Keratinocyte (primary cell): ENCODE results near the gene ANKRD55. TPM values are rescaled to one million over a fixed set of nuclear protein-coding genes. Genes with fewer than 3 reads are reported as not detected.

Source experiments
- DNase-seq: peaks from one replicate; pipeline ENCODE4 v3.0.0-alpha.2; 2011; ENCODE audit warnings: low read depth, missing footprints, low spot score
- FAIRE-seq: peaks from 2 replicates; lab custom pipeline; 2011; peaks lifted over from hg19 to GRCh38; lab: Jason Lieb, UNC
- H2AFZ ChIP-seq: 2 replicates; pipeline ENCODE4 v1.6.0; 2012; ENCODE audit warnings: low read length, control low read depth, inconsistent platforms; ENCODE audit not compliant: control insufficient read depth
- H3K27ac ChIP-seq: 2 replicates; pipeline ENCODE4 v1.5.1; 2011; ENCODE audit warnings: low read length; ENCODE audit not compliant: control insufficient read depth, insufficient read depth
- H3K27me3 ChIP-seq: 3 replicates; pipeline ENCODE4 v1.6.0; 2011; ENCODE audit warnings: low read length; ENCODE audit not compliant: control insufficient read depth, insufficient read depth; ENCODE audit errors: extremely low read depth
- H3K36me3 ChIP-seq, 2 experiments: 2 replicates in 1 of 2; 3 replicates in 1 of 2; pipeline ENCODE4 v1.5.1; 2011; ENCODE audit warnings: low read length in 2 of 2, mild to moderate bottlenecking in 1 of 2; ENCODE audit not compliant: control insufficient read depth in 2 of 2, insufficient read depth in 2 of 2; ENCODE audit errors: extremely low read depth in 1 of 2
- H3K4me1 ChIP-seq: 3 replicates; pipeline ENCODE4 v1.5.1; 2011; ENCODE audit warnings: low read length; ENCODE audit not compliant: control insufficient read depth, insufficient read depth; ENCODE audit errors: extremely low read depth
- H3K4me2 ChIP-seq: 3 replicates; pipeline ENCODE4 v1.6.0; 2011; ENCODE audit warnings: low read depth, low read length; ENCODE audit not compliant: control insufficient read depth, insufficient read depth; ENCODE audit errors: extremely low read depth
- H3K4me3 ChIP-seq, 3 experiments: fragments of 200-600 bp in 1 of 3; sonication (generic) in 1 of 3; 2 replicates in 2 of 3; 3 replicates in 1 of 3; pipeline ENCODE4 v1.5.1; 2011 to 2016; ENCODE audit warnings: low read length in 3 of 3, mild to moderate bottlenecking in 3 of 3, control low read depth in 2 of 3, inconsistent platforms in 1 of 3, low read depth in 1 of 3, mixed read lengths in 1 of 3, mixed run types in 1 of 3, moderate library complexity in 1 of 3; ENCODE audit not compliant: control insufficient read depth in 2 of 3, insufficient read depth in 2 of 3; ENCODE audit errors: extremely low read depth in 1 of 3
- H3K79me2 ChIP-seq: 2 replicates; pipeline ENCODE4 v1.6.0; 2012; ENCODE audit warnings: low read length; ENCODE audit not compliant: control insufficient read depth, insufficient read depth
- H3K9ac ChIP-seq: 3 replicates; pipeline ENCODE4 v1.6.0; 2011; ENCODE audit warnings: low read length; ENCODE audit not compliant: control insufficient read depth, insufficient read depth; ENCODE audit errors: extremely low read depth
- H3K9me1 ChIP-seq: 3 replicates; pipeline ENCODE4 v1.6.0; 2011; ENCODE audit warnings: low read length; ENCODE audit not compliant: control insufficient read depth, insufficient read depth; ENCODE audit errors: extremely low read depth
- H3K9me3 ChIP-seq: 2 replicates; pipeline ENCODE4 v1.5.1; 2012; ENCODE audit warnings: low read depth, low read length; ENCODE audit not compliant: control insufficient read depth
- H4K20me1 ChIP-seq: 3 replicates; pipeline ENCODE4 v1.6.0; 2011; ENCODE audit warnings: low read length; ENCODE audit not compliant: control insufficient read depth, insufficient read depth; ENCODE audit errors: extremely low read depth
- CTCF ChIP-seq, 3 experiments: IDR thresholded peaks in 1 of 3; conservative IDR thresholded peaks in 1 of 3; optimal IDR thresholded peaks in 1 of 3; 2 replicates in 2 of 3; 3 replicates in 1 of 3; pipeline versions ENCODE3 to v1.5.1; 2011; ENCODE audit warnings: low read length in 3 of 3, mild to moderate bottlenecking in 3 of 3, moderate library complexity in 2 of 3, control low read depth in 1 of 3, inconsistent platforms in 1 of 3; ENCODE audit not compliant: insufficient read depth in 2 of 3; ENCODE audit errors: extremely low read depth in 1 of 3
- EZH2 ChIP-seq: IDR thresholded peaks from one replicate; pipeline ENCODE4 v1.6.1; 2012; ENCODE audit warnings: inconsistent platforms, mild to moderate bottlenecking, low read length, moderate library complexity
- dilution Hi-C: fragments of 300-500 bp; cut with MboI; formaldehyde crosslinking; loops from one replicate; pipeline ENCODE4 v1.7.0; 2020; ENCODE audit warnings: low sequenced_read_pairs; ENCODE audit not compliant: extremely low pct_ligation_motif_present
- polyA plus RNA-seq, 5 experiments: library from polyadenylated mRNA; depleted of rRNA in 3 of 5; stranded (reverse) in 3 of 5; stranded (forward) in 1 of 5; unstranded in 1 of 5; fragments of >200 nt; gene quantifications; 1 replicate in 1 of 5; 2 replicates in 3 of 5; 3 replicates in 1 of 5; pipeline versions ENCODE4 v1.2.1 to v1.2.3, GENCODE V29; 2011 to 2012; ENCODE audit warnings: missing spikeins in 2 of 5, low read depth in 1 of 5, low replicate concordance in 1 of 5

The ANKRD55 gene
- polyA plus RNA-seq, 1 donor (not counting 4 experiments of a cell fraction or from before 2014, with no cell fraction given), result not detected

GRCh38 chr5:56281489-56282165 lies 48.5 kb upstream of the ANKRD55 start:
- no peak for FAIRE-seq

GRCh38 chr5:56279979-56280378 lies 46.8 kb upstream of the ANKRD55 start:
- FAIRE-seq (no peak), DNase-seq (no peak)
- H3K27ac ChIP-seq, result no peak overlapping the region
- H4K20me1 ChIP-seq, result no peaks in the 10 kb centered on the region
- peaks cover 10% of the 10 kb centered on the region for H3K4me1 ChIP-seq
- no peak for TF ChIP-seq CTCF (optimal IDR thresholded peaks at IDR 0.05 in 1 of 3, IDR thresholded peaks at IDR 0.05 in 1 of 3, conservative IDR thresholded peaks at IDR 0.05 in 1 of 3; ENCODE audit: extremely low read depth in 1 of 3, insufficient read depth in 2 of 3, low read length in 3 of 3)
- TF ChIP-seq EZH2, result no peak
- no peak overlapping the region for H2AFZ ChIP-seq
- H3K4me3 ChIP-seq, result no peak overlapping the region
- H3K79me2 ChIP-seq, result no peaks in the 10 kb centered on the region
- dilution Hi-C loops, result loop anchor here (10.0 kb wide), 1 partner anchor 565 kb away; no protein-coding TSS in a partner anchor
- no peaks in the 10 kb centered on the region for H3K27me3 ChIP-seq
- no peaks in the 10 kb centered on the region for H3K9me1 ChIP-seq
- no peaks in the 10 kb centered on the region for H3K36me3 ChIP-seq
- H3K9me3 ChIP-seq, result no peaks in the 10 kb centered on the region
- no peak overlapping the region for H3K4me2 ChIP-seq
- no peak overlapping the region for H3K9ac ChIP-seq

More at GRCh38 chr5:56281489-56282165, 48.5 kb upstream of the ANKRD55 start:
- dilution Hi-C loops, result no loop called here
- H3K9me1 ChIP-seq, result no peaks in the 10 kb centered on the region
- no peak overlapping the region for H3K4me2 ChIP-seq
- no peak for DNase-seq
- no peaks in the 10 kb centered on the region for H3K79me2 ChIP-seq
- H3K27me3 ChIP-seq, result no peaks in the 10 kb centered on the region
- H2AFZ ChIP-seq, result no peak overlapping the region
- no peak overlapping the region for H3K9ac ChIP-seq
- no peaks in the 10 kb centered on the region for H4K20me1 ChIP-seq
- no peaks in the 10 kb centered on the region for H3K36me3 ChIP-seq
- no peak overlapping the region for H3K4me3 ChIP-seq
- no peaks in the 10 kb centered on the region for H3K9me3 ChIP-seq
- no peak overlapping the region for H3K27ac ChIP-seq
- H3K4me1 ChIP-seq, result peaks cover 10% of the 10 kb centered on the region
- TF ChIP-seq EZH2 (no peak), CTCF (optimal IDR thresholded peaks at IDR 0.05 in 1 of 3, IDR thresholded peaks at IDR 0.05 in 1 of 3, conservative IDR thresholded peaks at IDR 0.05 in 1 of 3; ENCODE audit: extremely low read depth in 1 of 3, insufficient read depth in 2 of 3, low read length in 3 of 3) (no peak)
